ENCODE results near the gene ERCC1.

DNA sequence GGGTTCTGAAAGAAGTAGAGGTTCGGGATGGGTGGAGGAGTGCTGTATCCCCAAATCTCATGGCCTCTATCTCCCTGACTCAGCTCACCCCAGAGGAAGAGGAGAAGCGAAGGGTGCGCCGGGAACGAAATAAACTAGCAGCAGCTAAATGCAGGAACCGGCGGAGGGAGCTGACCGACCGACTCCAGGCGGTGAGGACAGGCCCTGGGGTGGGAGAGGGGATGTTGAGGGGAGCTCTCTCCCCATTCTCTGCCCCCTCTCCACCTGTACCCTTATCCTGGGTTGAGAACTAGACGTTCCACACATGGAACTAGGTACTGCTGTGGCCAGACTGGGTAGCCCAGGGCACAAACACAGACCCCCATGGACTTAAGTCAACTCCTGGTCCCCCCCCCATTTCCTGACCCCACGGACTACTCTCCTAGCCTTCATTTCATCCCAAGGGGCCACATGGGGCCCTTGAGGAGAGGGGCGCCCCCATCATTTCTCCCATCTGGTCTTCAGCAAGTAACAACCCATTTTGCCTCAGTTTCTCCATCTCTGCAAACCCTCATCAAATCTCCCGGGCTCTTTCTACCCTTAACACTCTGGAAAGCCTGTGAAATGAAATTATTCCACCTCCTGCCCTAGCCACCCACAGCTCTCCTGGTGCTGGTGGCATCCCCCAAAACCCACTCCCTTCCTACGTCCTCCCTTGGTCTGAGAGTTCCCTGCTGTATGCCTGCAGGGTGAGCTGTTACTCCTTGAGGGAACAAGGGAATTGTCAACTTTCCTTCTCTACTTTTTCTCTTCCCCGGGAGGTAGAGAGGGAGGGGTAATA is 47.6 kb upstream of the ERCC1 start:
- TF ChIP-seq CEBPB (IDR thresholded peaks at IDR 0.05) (no peak), TAF1 (IDR thresholded peaks at IDR 0.05; ENCODE audit: low read depth) (no peak), ZBTB7A (IDR thresholded peaks at IDR 0.05; ENCODE audit: low read depth) (no peak), EP300 (IDR thresholded peaks at IDR 0.05; ENCODE audit: borderline replicate concordance) (no peak), EGR1 (IDR thresholded peaks at IDR 0.05) (no peak), RAD21 (IDR thresholded peaks at IDR 0.05; ENCODE audit: low read depth) (no peak), FOXM1 (IDR thresholded peaks at IDR 0.05; ENCODE audit: borderline replicate concordance, low read depth) (no peak)
- TF ChIP-seq, protein P1, sequence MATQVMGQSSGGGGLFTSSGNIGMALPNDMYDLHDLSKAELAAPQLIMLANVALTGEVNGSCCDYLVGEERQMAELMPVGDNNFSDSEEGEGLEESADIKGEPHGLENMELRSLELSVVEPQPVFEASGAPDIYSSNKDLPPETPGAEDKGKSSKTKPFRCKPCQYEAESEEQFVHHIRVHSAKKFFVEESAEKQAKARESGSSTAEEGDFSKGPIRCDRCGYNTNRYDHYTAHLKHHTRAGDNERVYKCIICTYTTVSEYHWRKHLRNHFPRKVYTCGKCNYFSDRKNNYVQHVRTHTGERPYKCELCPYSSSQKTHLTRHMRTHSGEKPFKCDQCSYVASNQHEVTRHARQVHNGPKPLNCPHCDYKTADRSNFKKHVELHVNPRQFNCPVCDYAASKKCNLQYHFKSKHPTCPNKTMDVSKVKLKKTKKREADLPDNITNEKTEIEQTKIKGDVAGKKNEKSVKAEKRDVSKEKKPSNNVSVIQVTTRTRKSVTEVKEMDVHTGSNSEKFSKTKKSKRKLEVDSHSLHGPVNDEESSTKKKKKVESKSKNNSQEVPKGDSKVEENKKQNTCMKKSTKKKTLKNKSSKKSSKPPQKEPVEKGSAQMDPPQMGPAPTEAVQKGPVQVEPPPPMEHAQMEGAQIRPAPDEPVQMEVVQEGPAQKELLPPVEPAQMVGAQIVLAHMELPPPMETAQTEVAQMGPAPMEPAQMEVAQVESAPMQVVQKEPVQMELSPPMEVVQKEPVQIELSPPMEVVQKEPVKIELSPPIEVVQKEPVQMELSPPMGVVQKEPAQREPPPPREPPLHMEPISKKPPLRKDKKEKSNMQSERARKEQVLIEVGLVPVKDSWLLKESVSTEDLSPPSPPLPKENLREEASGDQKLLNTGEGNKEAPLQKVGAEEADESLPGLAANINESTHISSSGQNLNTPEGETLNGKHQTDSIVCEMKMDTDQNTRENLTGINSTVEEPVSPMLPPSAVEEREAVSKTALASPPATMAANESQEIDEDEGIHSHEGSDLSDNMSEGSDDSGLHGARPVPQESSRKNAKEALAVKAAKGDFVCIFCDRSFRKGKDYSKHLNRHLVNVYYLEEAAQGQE (IDR thresholded peaks at IDR 0.05; ENCODE audit: low read depth), result no peak
- TF ChIP-seq, protein P2, sequence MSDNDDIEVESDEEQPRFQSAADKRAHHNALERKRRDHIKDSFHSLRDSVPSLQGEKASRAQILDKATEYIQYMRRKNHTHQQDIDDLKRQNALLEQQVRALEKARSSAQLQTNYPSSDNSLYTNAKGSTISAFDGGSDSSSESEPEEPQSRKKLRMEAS (IDR thresholded peaks at IDR 0.05), result no peak
